Lower leg skin (tissue), 4 donors: Measurements from ENCODE around the gene PLA2G7. TPM values are rescaled to one million over a fixed set of nuclear protein-coding genes. Genes with fewer than 3 reads are reported as not detected.

Source experiments
- DNase-seq, 2 donors: peaks; one replicate each; pipeline ENCODE4 v3.0.0-alpha.2; 2019; ENCODE audit warnings: low spot score in 2 of 2
- H3K4me3 ChIP-seq: fragments of 200-600 bp; sonication (generic); 2 replicates; pipeline ENCODE4 v1.5.1; 2017; ENCODE audit warnings: mild to moderate bottlenecking, low read depth; ENCODE audit not compliant: poor library complexity, severe bottlenecking
- CTCF ChIP-seq, 3 donors: fragments of 450-650 bp; IDR thresholded peaks; one replicate each; pipeline ENCODE4 v1.5.1; 2016; ENCODE audit warnings: antibody characterized with exemption in 3 of 3, mild to moderate bottlenecking in 3 of 3, moderate library complexity in 2 of 3
- POLR2A ChIP-seq, 2 donors: fragments of 450-650 bp; IDR thresholded peaks; one replicate each; pipeline ENCODE4 v1.6.1; 2016 to 2017; ENCODE audit warnings: antibody characterized with exemption in 2 of 2, mild to moderate bottlenecking in 1 of 2, moderate library complexity in 1 of 2
- WGBS, 2 donors: methylation state at CpG; one replicate each; pipeline ENCODE4 v1.1.5; 2018; 5-methylcytosine and 5-hydroxymethylcytosine counted together
- intact Hi-C: fragments of 100-400 bp; cut with DNase I; formaldehyde crosslinking; loops from one replicate; pipeline ENCODE4 v1.15.0; 2023; ENCODE audit warnings: low total_unique reads
- total RNA-seq, 4 donors: library from RNA; depleted of rRNA; stranded (reverse); fragments of >200 nt; gene quantifications; one replicate each; pipeline ENCODE4 v1.1.0, GENCODE V29; 2016

The PLA2G7 gene
- total RNA-seq, 4 donors from 2014 or later: 0.61 to 7.1 (median 2.0) TPM

GRCh38 chr6:46706464-46706863, 28.7 kb downstream of the PLA2G7 start:
- H3K4me3 ChIP-seq: no peak overlapping the region

GRCh38 chr6:46704562-46704961, 30.6 kb downstream of the PLA2G7 start:
- 4 to 8% methylated on average over 3 of the region's 3 CpGs for WGBS, 2 donors
- intact Hi-C loops: no loop called here
- DNase-seq: no peak
- no peak for TF ChIP-seq CTCF (IDR thresholded peaks at IDR 0.05)
- TF ChIP-seq POLR2A (IDR thresholded peaks at IDR 0.05): no peak
- H3K4me3 ChIP-seq: no peak overlapping the region

More at GRCh38 chr6:46706464-46706863, 28.7 kb downstream of the PLA2G7 start:
- 88 to 93% methylated on average over 2 of the region's 2 CpGs for WGBS, 2 donors
- intact Hi-C loops: no loop called here
- TF ChIP-seq CTCF (IDR thresholded peaks at IDR 0.05): no peak
- no peak for TF ChIP-seq POLR2A (IDR thresholded peaks at IDR 0.05)
- DNase-seq: no peak

- H3K4me3 ChIP-seq: no peak overlapping the region
- WGBS, 2 donors: 56 to 57% methylated on average over 1 of the region's 1 CpG
- intact Hi-C loops: no loop called here
- no peak for TF ChIP-seq POLR2A (IDR thresholded peaks at IDR 0.05)
- TF ChIP-seq CTCF (IDR thresholded peaks at IDR 0.05): no peak
- no peak for DNase-seq
These were observed 35.2 kb downstream of the PLA2G7 start for GRCh38 chr6:46699970-46700369.

GRCh38 chr6:46690911-46691451, 44.2 kb downstream of the PLA2G7 start:
- intact Hi-C loops: no loop called here
- DNase-seq: no peak
- TF ChIP-seq CTCF (IDR thresholded peaks at IDR 0.05) (no peak), POLR2A (IDR thresholded peaks at IDR 0.05) (no peak)
- WGBS, 2 donors: 29 to 40% methylated on average over 1 of the region's 1 CpG
- no peak overlapping the region for H3K4me3 ChIP-seq

- TF ChIP-seq POLR2A (IDR thresholded peaks at IDR 0.05): no peak
- TF ChIP-seq CTCF (IDR thresholded peaks at IDR 0.05): no peak
These were observed 44.9 kb downstream of the PLA2G7 start for GRCh38 chr6:46690141-46690755.

GRCh38 chr6:46689657-46690056, 45.5 kb downstream of the PLA2G7 start:
- 67 to 73% methylated on average over 3 of the region's 3 CpGs for WGBS, 2 donors
- no peak for TF ChIP-seq CTCF (IDR thresholded peaks at IDR 0.05)
- TF ChIP-seq POLR2A (IDR thresholded peaks at IDR 0.05): no peak
- DNase-seq: no peak
- no peak overlapping the region for H3K4me3 ChIP-seq
- intact Hi-C loops: no loop called here

More at GRCh38 chr6:46690141-46690755, 44.9 kb downstream of the PLA2G7 start:
- DNase-seq: no peak
- 55 to 63% methylated on average over 2 of the region's 2 CpGs for WGBS, 2 donors
- no peak overlapping the region for H3K4me3 ChIP-seq
- intact Hi-C loops: no loop called here
